ENCODE measurements around the gene GPHN. TPM values are rescaled to one million over a fixed set of nuclear protein-coding genes. Genes with fewer than 3 reads are reported as not detected.
"Not testable (repeated sequence)": the region's sequence is repeated elsewhere in the genome, so short reads cannot be mapped to it uniquely, and the experiment has no call there.

The GPHN gene
- total RNA-seq, 1 donor from 2014 or later, result 9.4 TPM

DNA sequence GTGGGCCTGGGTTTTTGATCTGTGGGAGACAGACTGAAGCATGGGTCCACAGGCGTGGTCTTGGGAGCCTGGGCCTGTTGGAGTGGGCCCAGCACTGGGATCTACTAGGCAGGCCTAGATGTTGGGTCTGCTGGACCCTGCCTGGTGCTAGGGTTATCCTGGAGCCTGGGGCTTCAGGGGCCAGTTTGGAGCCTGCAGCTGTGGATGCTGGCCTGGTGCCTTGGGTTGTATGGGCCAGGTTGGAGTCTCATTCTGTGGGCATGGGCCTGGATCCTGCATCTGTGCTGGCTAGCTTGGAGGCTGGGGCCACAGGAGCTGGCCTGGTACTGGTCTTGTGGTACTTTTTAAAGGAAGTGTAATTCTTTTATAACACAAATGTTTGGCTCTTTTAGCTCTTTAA is 68.0 kb downstream of the GPHN start:
- Histone ChIP-seq H3K27me3 (ENCODE audit: control insufficient read depth in 3 of 3, insufficient read depth in 3 of 3, low read length in 3 of 3) (no peaks in the 10 kb centered on the region), H3K4me3 (ENCODE audit: low read length in 3 of 3) (no peak overlapping the region), H3K27ac (ENCODE audit: low read depth, low read length) (no peak overlapping the region), H3K9me3 (ENCODE audit: control insufficient read depth in 3 of 3, low read length in 3 of 3) (peaks cover 0 to 4% (median 0%) of the 10 kb centered on the region in 3 donors), H3K9ac (ENCODE audit: low read depth in 1 of 3, low read length in 3 of 3) (no peak overlapping the region), H3K36me3 (ENCODE audit: control insufficient read depth in 3 of 3, insufficient read depth in 3 of 3, low read length in 3 of 3) (no peaks in the 10 kb centered on the region), H3K4me1 (ENCODE audit: control insufficient read depth in 3 of 3, insufficient read depth in 3 of 3, low read length in 3 of 3) (peaks cover 0 to 4% (median 0%) of the 10 kb centered on the region in 3 donors)

DNA sequence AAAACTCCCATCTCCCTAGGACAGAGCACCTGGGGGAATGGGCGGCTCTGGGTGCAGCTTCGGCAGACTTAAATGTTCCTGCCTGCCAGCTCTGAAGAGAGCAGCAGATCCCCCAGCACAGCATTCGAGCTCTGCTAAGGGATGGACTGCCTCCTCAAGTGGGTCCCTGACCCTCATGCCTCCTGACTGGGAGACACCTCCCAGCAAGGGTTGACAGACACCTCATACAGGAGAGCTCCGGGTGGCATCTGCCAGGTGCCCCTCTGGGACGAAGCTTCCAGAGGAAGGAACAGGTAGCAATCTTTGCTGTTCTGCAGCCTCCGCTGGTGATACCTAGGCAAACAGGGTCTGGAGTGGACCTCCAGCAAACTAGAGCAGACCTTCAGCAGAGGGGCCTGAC is 79.8 kb downstream of the GPHN start:
- not testable (repeated sequence) for H3K4me3 ChIP-seq (ENCODE audit: low read length in 3 of 3); H3K27me3 ChIP-seq (ENCODE audit: control insufficient read depth in 3 of 3, insufficient read depth in 3 of 3, low read length in 3 of 3); H3K9me3 ChIP-seq (ENCODE audit: control insufficient read depth in 3 of 3, low read length in 3 of 3); H3K4me1 ChIP-seq (ENCODE audit: control insufficient read depth in 3 of 3, insufficient read depth in 3 of 3, low read length in 3 of 3); H3K36me3 ChIP-seq (ENCODE audit: control insufficient read depth in 3 of 3, insufficient read depth in 3 of 3, low read length in 3 of 3); H3K9ac ChIP-seq (ENCODE audit: low read depth in 1 of 3, low read length in 3 of 3); H3K27ac ChIP-seq (ENCODE audit: low read depth, low read length)

DNA sequence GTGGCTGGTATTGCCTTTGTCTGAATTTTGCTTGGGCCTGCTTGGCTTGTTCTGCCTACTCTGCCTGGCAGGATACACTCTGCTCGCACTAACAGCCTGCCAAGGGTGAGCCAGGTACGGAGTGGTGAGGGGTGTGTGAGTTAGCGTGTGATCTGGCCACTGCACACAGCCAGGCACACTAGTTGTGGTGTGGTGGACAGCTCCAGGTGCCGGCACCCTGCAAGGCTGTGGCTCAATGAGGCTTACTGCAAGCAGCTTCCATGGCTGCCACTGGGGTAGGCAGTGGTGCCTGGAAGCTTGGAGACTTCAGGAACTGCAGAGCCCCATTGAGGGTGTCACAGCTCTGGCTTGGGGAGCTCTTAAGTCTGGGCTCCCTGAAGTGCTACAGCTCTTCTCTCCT is 87.4 kb downstream of the GPHN start:
- Histone ChIP-seq H3K27me3 (ENCODE audit: control insufficient read depth in 3 of 3, insufficient read depth in 3 of 3, low read length in 3 of 3) (no peaks in the 10 kb centered on the region), H3K27ac (ENCODE audit: low read depth, low read length) (no peak overlapping the region), H3K4me1 (ENCODE audit: control insufficient read depth in 3 of 3, insufficient read depth in 3 of 3, low read length in 3 of 3) (no peaks in the 10 kb centered on the region), H3K36me3 (ENCODE audit: control insufficient read depth in 3 of 3, insufficient read depth in 3 of 3, low read length in 3 of 3) (no peaks in the 10 kb centered on the region), H3K4me3 (ENCODE audit: low read length in 3 of 3) (no peak overlapping the region), H3K9ac (ENCODE audit: low read depth in 1 of 3, low read length in 3 of 3) (no peak overlapping the region), H3K9me3 (ENCODE audit: control insufficient read depth in 3 of 3, low read length in 3 of 3) (peaks cover 0 to 4% (median 0%) of the 10 kb centered on the region in 3 donors)

DNA sequence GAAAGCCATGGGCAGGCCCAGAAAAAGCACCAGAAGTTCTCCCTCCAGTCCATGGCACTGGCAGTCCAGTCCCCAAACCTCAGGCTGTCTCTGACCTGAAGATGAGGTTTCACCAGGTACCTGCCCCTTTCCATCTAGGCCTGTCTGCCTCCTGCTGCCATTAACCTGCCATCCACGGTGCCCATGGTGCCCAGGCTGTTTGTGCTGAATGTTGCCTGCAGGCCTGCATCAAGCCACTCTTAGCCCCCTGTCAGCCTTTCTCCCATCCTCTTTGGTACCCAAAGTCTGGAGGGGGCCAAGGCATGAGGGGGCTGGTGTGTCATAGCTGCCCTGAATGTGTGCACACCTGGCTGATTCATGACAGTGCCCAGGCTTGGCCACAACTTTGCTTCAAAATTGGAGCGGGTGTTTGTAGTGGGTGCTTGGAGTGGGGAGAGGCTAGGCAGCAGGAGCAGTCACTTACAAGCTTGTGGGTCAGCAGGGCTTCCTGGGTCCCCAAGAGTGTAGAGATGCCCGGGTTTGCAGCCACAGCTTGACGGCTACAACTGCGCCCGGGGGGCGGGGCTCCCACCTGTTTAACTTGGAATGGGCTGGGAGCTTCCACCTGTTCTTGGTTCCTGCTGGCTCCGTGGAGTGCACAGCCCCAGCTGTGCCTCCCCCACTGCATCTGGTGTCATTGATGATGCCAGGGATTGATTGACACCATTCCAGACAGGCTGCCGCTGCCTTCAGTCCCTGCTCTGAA is 88.5 kb downstream of the GPHN start:
- Histone ChIP-seq H3K9me3 (ENCODE audit: control insufficient read depth in 3 of 3, low read length in 3 of 3) (peaks cover 0 to 4% (median 0%) of the 10 kb centered on the region in 3 donors), H3K4me3 (ENCODE audit: low read length in 3 of 3) (no peak overlapping the region), H3K4me1 (ENCODE audit: control insufficient read depth in 3 of 3, insufficient read depth in 3 of 3, low read length in 3 of 3) (no peaks in the 10 kb centered on the region), H3K36me3 (ENCODE audit: control insufficient read depth in 3 of 3, insufficient read depth in 3 of 3, low read length in 3 of 3) (no peaks in the 10 kb centered on the region), H3K27me3 (ENCODE audit: control insufficient read depth in 3 of 3, insufficient read depth in 3 of 3, low read length in 3 of 3) (no peaks in the 10 kb centered on the region), H3K27ac (ENCODE audit: low read depth, low read length) (no peak overlapping the region), H3K9ac (ENCODE audit: low read depth in 1 of 3, low read length in 3 of 3) (no peak overlapping the region)

DNA sequence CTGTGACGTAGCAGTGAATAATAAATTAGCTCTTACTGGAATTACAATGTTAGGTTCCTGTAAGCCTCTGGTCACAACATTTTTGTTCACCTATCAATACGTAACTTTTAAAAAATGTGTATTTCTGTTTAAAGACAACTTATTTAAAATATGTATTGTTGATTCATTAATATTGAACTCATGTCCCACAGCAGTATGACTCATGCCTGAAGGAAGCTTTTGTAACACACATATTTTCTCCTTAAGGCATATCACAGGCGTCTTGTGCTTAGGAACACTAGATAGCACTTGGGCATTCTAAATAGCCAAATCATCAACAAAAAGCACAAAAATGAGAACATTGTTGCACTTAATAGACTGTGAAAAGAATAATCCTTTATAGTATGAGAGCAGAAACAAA is 92.5 kb downstream of the GPHN start:
- H3K9me3 ChIP-seq (ENCODE audit: control insufficient read depth in 3 of 3, low read length in 3 of 3), result peaks cover 0 to under 1% (median 0%) of the 10 kb centered on the region in 3 donors
- no peaks in the 10 kb centered on the region for H3K27me3 ChIP-seq (ENCODE audit: control insufficient read depth in 3 of 3, insufficient read depth in 3 of 3, low read length in 3 of 3)
- no peak overlapping the region for H3K27ac ChIP-seq (ENCODE audit: low read depth, low read length)
- no peak overlapping the region for H3K4me3 ChIP-seq (ENCODE audit: low read length in 3 of 3)
- no peaks in the 10 kb centered on the region for H3K4me1 ChIP-seq (ENCODE audit: control insufficient read depth in 3 of 3, insufficient read depth in 3 of 3, low read length in 3 of 3)
- H3K36me3 ChIP-seq (ENCODE audit: control insufficient read depth in 3 of 3, insufficient read depth in 3 of 3, low read length in 3 of 3), result no peaks in the 10 kb centered on the region
- no peak overlapping the region for H3K9ac ChIP-seq (ENCODE audit: low read depth in 1 of 3, low read length in 3 of 3)

DNA sequence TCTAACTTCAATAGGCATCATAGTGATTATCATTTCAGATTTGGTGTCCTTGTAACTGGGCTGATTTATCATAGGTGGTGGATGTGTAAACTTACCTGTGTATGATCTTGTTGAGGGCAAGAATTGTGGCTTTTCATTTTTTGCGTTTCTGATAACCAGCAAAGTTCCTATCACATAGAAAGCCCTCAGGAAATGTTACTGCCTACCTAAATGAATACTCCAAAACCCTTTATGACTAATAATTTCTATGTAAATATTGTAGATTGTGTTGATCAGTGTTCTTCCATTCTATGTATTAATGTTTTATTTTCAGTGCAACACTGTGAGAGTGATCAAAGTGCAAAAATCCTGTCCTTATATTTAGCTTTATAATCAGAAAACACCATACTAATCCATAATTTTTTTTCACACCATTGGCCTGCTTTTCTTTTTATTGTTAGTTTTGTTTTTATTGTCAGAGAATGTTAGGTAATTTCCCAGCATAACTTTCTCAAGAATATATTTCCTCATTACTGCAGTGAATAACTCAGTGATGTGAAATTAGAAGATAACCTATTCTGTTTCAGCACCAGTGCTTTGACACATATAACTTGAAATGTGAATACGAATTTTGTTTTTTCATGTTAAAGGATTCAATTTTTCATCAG is 94.1 kb downstream of the GPHN start:
- Histone ChIP-seq H3K36me3 (ENCODE audit: control insufficient read depth in 3 of 3, insufficient read depth in 3 of 3, low read length in 3 of 3) (no peaks in the 10 kb centered on the region), H3K4me3 (ENCODE audit: low read length in 3 of 3) (no peak overlapping the region), H3K27ac (ENCODE audit: low read depth, low read length) (no peak overlapping the region), H3K9ac (ENCODE audit: low read depth in 1 of 3, low read length in 3 of 3) (no peak overlapping the region), H3K4me1 (ENCODE audit: control insufficient read depth in 3 of 3, insufficient read depth in 3 of 3, low read length in 3 of 3) (no peaks in the 10 kb centered on the region), H3K9me3 (ENCODE audit: control insufficient read depth in 3 of 3, low read length in 3 of 3) (no peaks in the 10 kb centered on the region), H3K27me3 (ENCODE audit: control insufficient read depth in 3 of 3, insufficient read depth in 3 of 3, low read length in 3 of 3) (no peaks in the 10 kb centered on the region)

DNA sequence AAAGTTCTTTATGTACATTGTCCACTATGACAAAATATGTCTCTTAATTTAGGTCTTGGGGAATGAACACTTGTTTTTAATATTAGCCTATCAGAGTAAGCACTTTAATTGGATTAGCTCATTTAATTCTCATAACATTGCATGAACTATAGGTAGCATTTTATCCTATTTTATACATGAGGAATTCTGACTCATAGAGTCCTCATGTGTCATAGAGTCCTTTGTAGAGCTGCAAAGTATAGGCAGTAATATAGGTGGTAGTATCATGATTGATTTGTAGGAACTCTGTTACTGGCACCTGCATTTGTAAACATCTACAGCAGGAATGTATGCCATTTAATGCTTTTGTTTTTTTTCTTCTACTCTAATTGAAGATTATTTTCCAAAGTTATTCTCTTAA is 96.0 kb downstream of the GPHN start:
- Histone ChIP-seq H3K27ac (ENCODE audit: low read depth, low read length) (no peak overlapping the region), H3K4me3 (ENCODE audit: low read length in 3 of 3) (no peak overlapping the region), H3K27me3 (ENCODE audit: control insufficient read depth in 3 of 3, insufficient read depth in 3 of 3, low read length in 3 of 3) (no peaks in the 10 kb centered on the region), H3K9ac (ENCODE audit: low read depth in 1 of 3, low read length in 3 of 3) (no peak overlapping the region), H3K36me3 (ENCODE audit: control insufficient read depth in 3 of 3, insufficient read depth in 3 of 3, low read length in 3 of 3) (no peaks in the 10 kb centered on the region), H3K9me3 (ENCODE audit: control insufficient read depth in 3 of 3, low read length in 3 of 3) (no peaks in the 10 kb centered on the region), H3K4me1 (ENCODE audit: control insufficient read depth in 3 of 3, insufficient read depth in 3 of 3, low read length in 3 of 3) (no peaks in the 10 kb centered on the region)

DNA sequence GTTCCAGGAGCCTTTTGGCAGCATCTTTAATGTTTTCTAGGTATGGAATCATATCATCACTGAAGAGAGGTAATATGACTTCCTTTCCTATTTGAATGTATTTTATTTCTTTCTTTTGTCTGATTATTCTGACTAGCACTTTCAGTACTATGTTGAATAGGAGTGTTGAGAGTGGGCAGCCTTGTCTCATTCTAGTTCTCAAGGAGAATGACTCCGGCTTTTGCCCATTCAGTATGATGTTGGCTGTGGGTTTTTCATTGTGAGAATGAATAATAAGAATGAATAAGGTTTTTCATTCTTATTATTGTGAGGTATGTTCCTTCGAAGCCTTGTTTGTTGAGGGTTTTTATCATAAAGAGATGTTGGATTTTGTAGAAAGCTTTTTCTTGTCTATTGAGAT is 98.9 kb downstream of the GPHN start:
- no peaks in the 10 kb centered on the region for H3K4me1 ChIP-seq (ENCODE audit: control insufficient read depth in 3 of 3, insufficient read depth in 3 of 3, low read length in 3 of 3)
- H3K27me3 ChIP-seq (ENCODE audit: control insufficient read depth in 3 of 3, insufficient read depth in 3 of 3, low read length in 3 of 3), result no peaks in the 10 kb centered on the region
- H3K9me3 ChIP-seq (ENCODE audit: control insufficient read depth in 3 of 3, low read length in 3 of 3), result no peaks in the 10 kb centered on the region
- no peak overlapping the region for H3K4me3 ChIP-seq (ENCODE audit: low read length in 3 of 3)
- no peaks in the 10 kb centered on the region for H3K36me3 ChIP-seq (ENCODE audit: control insufficient read depth in 3 of 3, insufficient read depth in 3 of 3, low read length in 3 of 3)
- no peak overlapping the region for H3K27ac ChIP-seq (ENCODE audit: low read depth, low read length)
- no peak overlapping the region for H3K9ac ChIP-seq (ENCODE audit: low read depth in 1 of 3, low read length in 3 of 3)

DNA sequence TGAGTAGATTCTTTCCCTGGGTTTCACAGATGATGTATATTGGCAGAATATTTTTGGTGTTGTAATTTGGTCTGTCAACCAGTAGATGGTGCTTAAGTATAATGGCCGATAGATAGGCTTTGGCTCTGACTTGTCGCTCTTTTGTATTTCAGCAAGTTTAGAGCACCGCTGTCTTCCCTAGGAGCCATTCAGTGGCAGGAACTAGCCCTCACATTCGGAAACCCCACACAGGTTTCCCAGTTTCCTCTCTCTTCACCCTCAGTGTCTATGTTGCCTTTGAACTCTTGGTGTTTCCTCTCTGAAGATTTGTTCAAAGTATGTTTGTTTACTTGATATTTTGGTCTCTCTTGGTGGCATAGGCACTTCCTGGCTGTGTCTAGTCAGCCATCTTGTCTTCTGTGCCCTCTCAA is 102.2 kb downstream of the GPHN start:
- no peaks in the 10 kb centered on the region for H3K4me1 ChIP-seq (ENCODE audit: control insufficient read depth in 3 of 3, insufficient read depth in 3 of 3, low read length in 3 of 3)
- no peak overlapping the region for H3K4me3 ChIP-seq (ENCODE audit: low read length in 3 of 3)
- H3K9me3 ChIP-seq (ENCODE audit: control insufficient read depth in 3 of 3, low read length in 3 of 3), result no peaks in the 10 kb centered on the region
- H3K27ac ChIP-seq (ENCODE audit: low read depth, low read length), result no peak overlapping the region
- H3K36me3 ChIP-seq (ENCODE audit: control insufficient read depth in 3 of 3, insufficient read depth in 3 of 3, low read length in 3 of 3), result no peaks in the 10 kb centered on the region
- no peak overlapping the region for H3K9ac ChIP-seq (ENCODE audit: low read depth in 1 of 3, low read length in 3 of 3)
- no peaks in the 10 kb centered on the region for H3K27me3 ChIP-seq (ENCODE audit: control insufficient read depth in 3 of 3, insufficient read depth in 3 of 3, low read length in 3 of 3)

DNA sequence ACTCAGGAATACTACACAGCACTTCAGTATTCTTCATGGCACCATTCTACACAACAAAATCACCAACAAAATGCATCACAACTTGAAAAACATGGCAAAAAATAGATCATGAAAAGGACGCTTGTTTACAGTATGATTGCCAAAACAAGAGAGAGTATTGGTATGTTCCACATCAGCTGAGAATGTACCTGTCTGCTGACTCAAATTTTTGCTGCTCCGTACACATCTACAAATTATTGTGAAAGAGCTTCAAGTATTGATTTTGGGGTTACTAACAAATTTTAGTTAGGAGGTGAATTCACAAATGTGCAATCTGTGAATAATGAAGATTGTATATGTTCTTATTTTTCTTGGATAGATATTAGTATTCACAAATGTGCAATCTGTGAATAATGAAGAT is 105.4 kb downstream of the GPHN start:
- peaks cover 0 to 7% (median 3%) of the 10 kb centered on the region in 3 donors for H3K9me3 ChIP-seq (ENCODE audit: control insufficient read depth in 3 of 3, low read length in 3 of 3)
- no peak overlapping the region for H3K9ac ChIP-seq (ENCODE audit: low read depth in 1 of 3, low read length in 3 of 3)
- no peak overlapping the region for H3K4me3 ChIP-seq (ENCODE audit: low read length in 3 of 3)
- H3K27me3 ChIP-seq (ENCODE audit: control insufficient read depth in 3 of 3, insufficient read depth in 3 of 3, low read length in 3 of 3), result no peaks in the 10 kb centered on the region
- H3K36me3 ChIP-seq (ENCODE audit: control insufficient read depth in 3 of 3, insufficient read depth in 3 of 3, low read length in 3 of 3), result no peaks in the 10 kb centered on the region
- H3K27ac ChIP-seq (ENCODE audit: low read depth, low read length), result no peak overlapping the region
- H3K4me1 ChIP-seq (ENCODE audit: control insufficient read depth in 3 of 3, insufficient read depth in 3 of 3, low read length in 3 of 3), result no peaks in the 10 kb centered on the region
